Lung (tissue), 12 donors: ENCODE data around the gene RBM38. TPM values are rescaled to one million over a fixed set of nuclear protein-coding genes. Genes with fewer than 3 reads are reported as not detected.
A peak's percentile ranks its signal among the peaks of the same experiment; 100 is the strongest.

Experiments
- ATAC-seq: fragments of 200-7000 bp; cut with Tn5 transposase; one replicate; pipeline ENCODE4 v1.9.1; 2020; ENCODE audit warnings: moderate number of reproducible peaks; ENCODE audit not compliant: insufficient read depth, low FRiP score
- DNase-seq, 3 donors: peaks; one replicate each; pipeline ENCODE4 v3.0.0-alpha.2; 2013 to 2017
- H3K27ac ChIP-seq, 2 donors: one replicate each; pipeline ENCODE4 v1.5.1; 2013; ENCODE audit warnings: mild to moderate bottlenecking in 2 of 2, moderate library complexity in 2 of 2, control low read depth in 1 of 2, inconsistent platforms in 1 of 2, low read depth in 1 of 2, low read length in 1 of 2
- H3K27me3 ChIP-seq, 3 donors: one replicate each; pipeline ENCODE4 v1.5.1; 2013; ENCODE audit warnings: low read length in 2 of 3; ENCODE audit not compliant: control insufficient read depth in 3 of 3, insufficient read depth in 3 of 3
- H3K36me3 ChIP-seq, 4 donors: one replicate each; pipeline ENCODE4 v1.5.1; 2013; ENCODE audit warnings: low read length in 4 of 4, mild to moderate bottlenecking in 1 of 4, moderate library complexity in 1 of 4; ENCODE audit not compliant: control insufficient read depth in 4 of 4, insufficient read depth in 4 of 4
- H3K4me1 ChIP-seq, 5 donors: one replicate each; pipeline ENCODE4 v1.5.1; 2013; ENCODE audit warnings: low read length in 5 of 5, mild to moderate bottlenecking in 2 of 5, moderate library complexity in 1 of 5; ENCODE audit not compliant: control insufficient read depth in 5 of 5, insufficient read depth in 5 of 5
- H3K4me3 ChIP-seq: one replicate; pipeline ENCODE4 v1.5.1; 2013; ENCODE audit warnings: mild to moderate bottlenecking, control low read depth, moderate library complexity
- H3K9ac ChIP-seq, 2 donors: one replicate each; pipeline ENCODE4 v1.5.1; 2013; ENCODE audit warnings: low read length in 2 of 2, control low read depth in 1 of 2; ENCODE audit not compliant: insufficient read depth in 1 of 2
- H3K9me3 ChIP-seq, 4 donors: one replicate each; pipeline ENCODE4 v1.5.1; 2013; ENCODE audit warnings: low read length in 3 of 4, mild to moderate bottlenecking in 1 of 4, moderate library complexity in 1 of 4; ENCODE audit not compliant: control insufficient read depth in 4 of 4, insufficient read depth in 3 of 4
- WGBS, 2 donors: extraction: QIAGEN DNeasy Blood & Tissue Kit; methylation state at CpG; one replicate each; pipeline ENCODE4 v1.1.7; 2013; 5-methylcytosine and 5-hydroxymethylcytosine counted together
- polyA plus RNA-seq, 2 donors: library from polyadenylated mRNA; stranded (reverse); fragments of 200-250 nt; gene quantifications; one replicate each; pipeline ENCODE4 v1.2.1, GENCODE V29; 2013
- total RNA-seq, 2 donors: library from RNA; depleted of rRNA in 1 of 2; stranded (reverse); fragments of >200 nt in 1 of 2; gene quantifications; one replicate each; pipeline ENCODE4 v1.2.1, GENCODE V29; 2014 to 2021
- TF ChIP-seq, protein P1 (sequence below): IDR thresholded peaks from 2 replicates; pipeline ENCODE4 v1.5.1; 2012; ENCODE audit warnings: mild to moderate bottlenecking; ENCODE audit errors: control extremely low read depth, extremely low read depth
- donor health status: control.
- donor health status: control.
- donor health status: Bipolar disorder and iron deficiency.
- donor health status: healthy.
- donor health status: DM: yes; HTN: yes; CAD: no.

RBM38 gene
- total and polyA plus RNA-seq, 4 donors = 23.1 to 38.6 (median 30.9) TPM

DNA sequence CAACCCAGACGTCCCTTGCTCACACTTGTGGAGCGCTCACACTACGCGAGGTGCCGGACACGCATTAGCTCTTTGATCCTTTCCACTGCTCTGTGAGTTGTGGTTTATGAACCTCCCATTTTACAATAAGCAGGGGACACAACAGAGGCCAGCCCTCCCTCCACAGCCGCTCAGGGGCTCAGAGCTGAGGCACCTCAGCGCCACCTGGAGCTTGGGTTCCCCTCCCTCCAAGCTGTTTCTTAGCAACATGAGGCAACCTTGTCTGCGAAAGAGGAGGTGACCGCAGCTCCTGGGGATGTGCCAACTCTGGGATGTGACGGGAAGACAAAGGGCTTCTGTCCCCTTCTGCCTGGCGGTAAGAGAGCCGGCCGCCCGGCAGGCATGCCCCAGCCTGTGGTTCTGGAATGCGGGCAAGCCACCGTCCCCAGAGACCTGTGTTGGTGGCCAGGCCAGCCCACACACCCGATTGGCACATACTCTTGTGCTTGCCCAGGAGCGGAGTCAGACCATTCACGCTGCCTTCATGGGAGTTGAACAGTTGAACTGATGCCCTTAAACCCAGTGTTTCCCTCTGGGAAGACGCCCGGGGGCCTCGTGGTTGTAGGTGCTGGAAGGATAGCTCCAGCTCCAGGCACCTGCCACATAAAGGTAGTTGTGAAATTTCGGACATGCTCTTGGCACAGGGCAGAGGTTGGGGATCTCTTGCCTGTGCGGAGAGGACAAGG, 44.5 kb downstream of the RBM38 start:
- Histone ChIP-seq H3K27ac (peak overlapping the region in 1 of 2 donors; percentile 14), H3K9me3 (peaks cover 0 to 4% (median 1%) of the 10 kb centered on the region in 4 donors), H3K4me1 (peaks cover 2 to 24% (median 18%) of the 10 kb centered on the region in 5 donors), H3K4me3 (no peak overlapping the region), H3K27me3 (no peaks in the 10 kb centered on the region), H3K9ac (no peak overlapping the region), H3K36me3 (no peaks in the 10 kb centered on the region)
- 31 to 33% methylated on average over 25 of the region's 25 CpGs for WGBS, 2 donors
- TF ChIP-seq, protein P1, sequence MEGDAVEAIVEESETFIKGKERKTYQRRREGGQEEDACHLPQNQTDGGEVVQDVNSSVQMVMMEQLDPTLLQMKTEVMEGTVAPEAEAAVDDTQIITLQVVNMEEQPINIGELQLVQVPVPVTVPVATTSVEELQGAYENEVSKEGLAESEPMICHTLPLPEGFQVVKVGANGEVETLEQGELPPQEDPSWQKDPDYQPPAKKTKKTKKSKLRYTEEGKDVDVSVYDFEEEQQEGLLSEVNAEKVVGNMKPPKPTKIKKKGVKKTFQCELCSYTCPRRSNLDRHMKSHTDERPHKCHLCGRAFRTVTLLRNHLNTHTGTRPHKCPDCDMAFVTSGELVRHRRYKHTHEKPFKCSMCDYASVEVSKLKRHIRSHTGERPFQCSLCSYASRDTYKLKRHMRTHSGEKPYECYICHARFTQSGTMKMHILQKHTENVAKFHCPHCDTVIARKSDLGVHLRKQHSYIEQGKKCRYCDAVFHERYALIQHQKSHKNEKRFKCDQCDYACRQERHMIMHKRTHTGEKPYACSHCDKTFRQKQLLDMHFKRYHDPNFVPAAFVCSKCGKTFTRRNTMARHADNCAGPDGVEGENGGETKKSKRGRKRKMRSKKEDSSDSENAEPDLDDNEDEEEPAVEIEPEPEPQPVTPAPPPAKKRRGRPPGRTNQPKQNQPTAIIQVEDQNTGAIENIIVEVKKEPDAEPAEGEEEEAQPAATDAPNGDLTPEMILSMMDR = no peak
- DNase-seq (peak; percentile 67 to 84 (median 84)), ATAC-seq (peak; percentile 42)

DNA sequence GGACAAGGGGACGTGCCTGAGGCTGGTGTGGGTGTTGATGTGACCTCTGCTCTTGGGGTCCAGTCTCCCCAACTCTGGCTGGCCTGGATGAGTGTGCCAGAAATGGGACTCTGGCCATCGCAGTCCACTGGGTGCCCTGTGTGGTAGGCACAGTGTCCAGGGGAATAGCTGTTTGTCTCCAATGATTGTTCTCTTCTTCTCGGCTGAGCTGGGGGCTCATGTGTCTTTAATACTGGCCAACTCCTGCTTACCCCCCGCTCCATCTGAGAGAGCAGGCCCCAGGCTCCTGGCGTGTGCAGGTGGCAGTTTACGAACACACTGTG, 45.0 kb downstream of the RBM38 start:
- no peak overlapping the region for H3K4me3 ChIP-seq
- peaks cover 0 to 4% (median 1%) of the 10 kb centered on the region in 4 donors for H3K9me3 ChIP-seq
- ATAC-seq (no peak), DNase-seq (no peak)
- H3K4me1 ChIP-seq = peaks cover 2 to 25% (median 23%) of the 10 kb centered on the region in 5 donors
- H3K27ac ChIP-seq = no peak overlapping the region
- TF ChIP-seq, protein P1 = no peak
- H3K36me3 ChIP-seq = no peaks in the 10 kb centered on the region
- no peak overlapping the region for H3K9ac ChIP-seq
- 92 to 95% methylated on average over 6 of the region's 6 CpGs for WGBS, 2 donors
- H3K27me3 ChIP-seq = no peaks in the 10 kb centered on the region

DNA sequence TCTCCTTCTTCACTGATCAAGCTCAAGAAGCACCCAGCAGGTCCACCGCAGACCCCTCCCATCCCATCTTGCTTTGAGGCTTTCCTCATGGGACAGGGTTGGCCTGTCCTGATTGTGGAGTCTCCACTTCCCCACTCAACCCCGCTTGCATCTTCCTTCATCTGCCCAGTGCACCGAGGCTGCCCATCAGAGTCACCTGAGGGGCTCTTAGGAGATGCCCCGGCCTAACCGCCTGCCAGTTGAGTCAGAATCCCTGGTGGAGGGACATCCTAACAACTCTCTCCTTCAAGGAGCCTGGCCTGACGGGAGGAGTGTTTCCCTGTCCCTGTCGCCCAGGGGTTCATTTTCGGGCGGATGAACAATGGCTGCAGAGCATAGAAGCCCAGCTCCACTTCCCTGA, 46.1 kb downstream of the RBM38 start:
- H3K27ac ChIP-seq = no peak overlapping the region
- WGBS, 2 donors = 87 to 92% methylated on average over 9 of the region's 9 CpGs

More for the DNA sequence above, 46.1 kb downstream of the RBM38 start:
- Histone ChIP-seq H3K36me3 (no peaks in the 10 kb centered on the region), H3K9ac (no peak overlapping the region), H3K9me3 (peaks cover 0 to 4% (median 1%) of the 10 kb centered on the region in 4 donors), H3K4me3 (no peak overlapping the region), H3K27me3 (no peaks in the 10 kb centered on the region), H3K4me1 (peaks cover 2 to 35% (median 25%) of the 10 kb centered on the region in 5 donors)
- DNase-seq (no peak), ATAC-seq (no peak)
- TF ChIP-seq, protein P1 = no peak
